Endothelial cell of umbilical vein (primary cell): ENCODE measurements around the gene MICAL3. TPM values are rescaled to one million over a fixed set of nuclear protein-coding genes. Genes with fewer than 3 reads are reported as not detected.

Source experiments
- BruUV-seq: library from RNA; stranded (reverse); fragments of 400-500 nt; replicated peaks from 2 replicates; lab custom pipeline; 2021; lab: Mats Ljungman, UMichigan
- CTCF ChIA-PET: fragments of 300-600, 350-600 bp; sonication (Branson Sonifier 250); formaldehyde crosslinking; loops from one replicate; lab custom pipeline; 2021; ENCODE audit warnings: antibody characterized with exemption, inconsistent platforms; lab: Charles Lee
- POLR2A ChIA-PET: fragments of 300-600, 350-600 bp; sonication (Branson Sonifier 250); formaldehyde crosslinking; loops from one replicate; lab custom pipeline; 2021; ENCODE audit warnings: antibody characterized with exemption, inconsistent platforms; lab: Charles Lee
- DNase-seq: peaks from one replicate; pipeline ENCODE4 v3.0.0-alpha.2; 2011; ENCODE audit warnings: low read depth, low spot score
- FAIRE-seq: peaks from 2 replicates; lab custom pipeline; 2011; peaks lifted over from hg19 to GRCh38; lab: Jason Lieb, UNC
- H2AFZ ChIP-seq: 2 replicates; pipeline ENCODE4 v1.6.0; 2012; ENCODE audit warnings: low read depth, low read length, control low read depth, inconsistent platforms
- H3K27ac ChIP-seq: 2 replicates; pipeline ENCODE4 v1.5.1; 2011; ENCODE audit warnings: low read depth, mild to moderate bottlenecking, control low read depth, low read length, moderate library complexity; ENCODE audit not compliant: insufficient read depth
- H3K27me3 ChIP-seq, 2 experiments: 2 replicates each; pipeline versions ENCODE4 v1.6.0 to v1.6.1; 2011; ENCODE audit warnings: low read length in 2 of 2, mixed read lengths in 1 of 2; ENCODE audit not compliant: control insufficient read depth in 2 of 2, insufficient read depth in 2 of 2
- H3K36me3 ChIP-seq, 2 experiments: 2 replicates in 1 of 2; 3 replicates in 1 of 2; pipeline ENCODE4 v1.5.1; 2011; ENCODE audit warnings: low read length in 2 of 2, mild to moderate bottlenecking in 1 of 2, moderate library complexity in 1 of 2; ENCODE audit not compliant: control insufficient read depth in 2 of 2, insufficient read depth in 2 of 2; ENCODE audit errors: extremely low read depth in 1 of 2
- H3K4me1 ChIP-seq: 3 replicates; pipeline ENCODE4 v1.5.1; 2011; ENCODE audit warnings: mild to moderate bottlenecking, low read length; ENCODE audit not compliant: control insufficient read depth, insufficient read depth; ENCODE audit errors: extremely low read depth
- H3K4me2 ChIP-seq: 2 replicates; pipeline ENCODE4 v1.6.1; 2011; ENCODE audit warnings: low read length, control low read depth, mixed read lengths; ENCODE audit not compliant: insufficient read depth
- H3K4me3 ChIP-seq, 3 experiments: fragments of 200-600 bp in 1 of 3; sonication (generic), shearing (Covaris generic) in 1 of 3; replicated peaks in 1 of 3; 2 replicates each; pipeline ENCODE4 v1.5.1; 2011 to 2016; ENCODE audit warnings: control low read depth in 3 of 3, low read length in 3 of 3, mild to moderate bottlenecking in 2 of 3, inconsistent platforms in 1 of 3, low read depth in 1 of 3, moderate library complexity in 1 of 3; ENCODE audit not compliant: insufficient read depth in 1 of 3
- H3K79me2 ChIP-seq: 2 replicates; pipeline ENCODE4 v1.6.0; 2012; ENCODE audit warnings: low read length, inconsistent platforms; ENCODE audit not compliant: control insufficient read depth, insufficient read depth
- H3K9ac ChIP-seq: replicated peaks from 2 replicates; pipeline ENCODE3; 2011; ENCODE audit warnings: low read length, control low read depth; ENCODE audit not compliant: insufficient read depth; ENCODE audit errors: extremely low read depth
- H3K9me1 ChIP-seq: replicated peaks from 3 replicates; pipeline ENCODE4 v1.6.0; 2011; ENCODE audit warnings: mild to moderate bottlenecking, low read length; ENCODE audit not compliant: control insufficient read depth, insufficient read depth; ENCODE audit errors: extremely low read depth
- H3K9me3 ChIP-seq: replicated peaks from 2 replicates; pipeline ENCODE4 v1.5.1; 2012; ENCODE audit warnings: low read length, inconsistent platforms; ENCODE audit not compliant: control insufficient read depth, insufficient read depth
- H4K20me1 ChIP-seq: replicated peaks from 2 replicates; pipeline ENCODE3; 2011; ENCODE audit warnings: mild to moderate bottlenecking, low read length; ENCODE audit not compliant: control insufficient read depth, insufficient read depth; ENCODE audit errors: extremely low read depth
- CTCF ChIP-seq, 2 donors: IDR thresholded peaks; 1 replicate in 1 of 2; 2 replicates in 1 of 2; pipeline ENCODE4 v1.5.1; 2011; ENCODE audit warnings: low read length in 2 of 2, mild to moderate bottlenecking in 2 of 2, moderate library complexity in 2 of 2, control low read depth in 1 of 2, inconsistent platforms in 1 of 2, low read depth in 1 of 2; ENCODE audit not compliant: insufficient read depth in 1 of 2; ENCODE audit errors: extremely low read depth in 1 of 2
- EZH2 ChIP-seq: IDR thresholded peaks from 2 replicates; pipeline ENCODE4 v1.6.1; 2012; ENCODE audit warnings: borderline replicate concordance, low read depth, mild to moderate bottlenecking, moderate library complexity, low read length, inconsistent platforms; ENCODE audit not compliant: severe bottlenecking
- FOS ChIP-seq: IDR thresholded peaks from 2 replicates; pipeline ENCODE4 v1.6.1; 2011; ENCODE audit warnings: mild to moderate bottlenecking, low read length, moderate library complexity, borderline replicate concordance; ENCODE audit not compliant: insufficient read depth
- dilution Hi-C: fragments of 300-500 bp; cut with MboI; formaldehyde crosslinking; loops from one replicate; pipeline ENCODE4 v1.15.0; 2019; ENCODE audit warnings: low sequenced_read_pairs; ENCODE audit not compliant: extremely low pct_ligation_motif_present
- intact Hi-C: fragments of 100-400 bp; cut with micrococcal nuclease; formaldehyde crosslinking; loops from one replicate; pipeline ENCODE4 v1.10.0; 2022
- polyA plus RNA-seq, 4 experiments: library from polyadenylated mRNA; depleted of rRNA in 3 of 4; stranded (reverse) in 3 of 4; unstranded in 1 of 4; fragments of >200 nt; gene quantifications; 2 replicates each; pipeline versions ENCODE4 v1.2.1 to v1.2.3, GENCODE V29; 2011 to 2012; ENCODE audit warnings: missing spikeins in 1 of 4
- total RNA-seq: library from RNA; stranded (reverse); gene quantifications from 2 replicates; pipeline ENCODE4 v1.2.3, GENCODE V29; 2021

MICAL3 gene
- total and polyA plus RNA-seq, 2 donors (not counting 3 experiments of a cell fraction or from before 2014, with no cell fraction given) = 14.5 to 63.7 TPM

GRCh38 chr22:18023509-18024275 is 669 bp downstream of the MICAL3 start:
- peak overlapping the region; percentile 91 for H3K4me2 ChIP-seq
- no peaks in the 10 kb centered on the region for H4K20me1 ChIP-seq
- H3K4me3 ChIP-seq = peak overlapping the region; percentile 41 to 61 (median 48)
- CTCF ChIA-PET = interaction anchor here (0.5 to 4.1 kb wide), 13 partner anchors 22 to 195 kb away, joined by 3 to 19 read pairs (median 4); no protein-coding TSS in a partner anchor
- no peaks in the 10 kb centered on the region for H3K79me2 ChIP-seq
- H3K9me3 ChIP-seq = no peaks in the 10 kb centered on the region
- H3K4me1 ChIP-seq = peaks cover 13% of the 10 kb centered on the region
- TF ChIP-seq FOS (no peak), CTCF (IDR thresholded peaks at IDR 0.05; ENCODE audit: extremely low read depth in 1 of 2, insufficient read depth in 1 of 2, low read depth in 1 of 2, low read length in 2 of 2) (peak in 1 of 2 donors; percentile 7)
- BruUV-seq = no TSS peak
- H3K9me1 ChIP-seq = no peaks in the 10 kb centered on the region
- DNase-seq = peak; percentile 69
- H3K27me3 ChIP-seq = peaks cover 9 to 27% of the 10 kb centered on the region in 2 experiments
- intact Hi-C loops (loop anchor here (1.0 to 5.0 kb wide), 5 partner anchors 53 to 281 kb away; partner anchors contain the start of gene PEX26), dilution Hi-C loops (no loop called here)
- H3K27ac ChIP-seq = no peak overlapping the region
- POLR2A ChIA-PET = no interaction called here
- peak; percentile 82 for FAIRE-seq
- no peaks in the 10 kb centered on the region for H3K36me3 ChIP-seq
- peak overlapping the region; percentile 94 for H2AFZ ChIP-seq
- H3K9ac ChIP-seq = no peak overlapping the region

- H3K9me1 ChIP-seq = no peaks in the 10 kb centered on the region
- POLR2A ChIA-PET = interaction anchor here (0.6 kb wide), 1 partner anchor 8 kb away, joined by 4 read pairs; no protein-coding TSS in a partner anchor
- H3K9ac ChIP-seq = no peak overlapping the region
- no peaks in the 10 kb centered on the region for H3K36me3 ChIP-seq
- H3K4me2 ChIP-seq = no peak overlapping the region
- TF ChIP-seq FOS = no peak
- TF ChIP-seq EZH2 = no peak
- dilution Hi-C loops (no loop called here), intact Hi-C loops (loop anchor here (2.0 to 5.0 kb wide), 2 partner anchors 136 to 280 kb away; no protein-coding TSS in a partner anchor)
- DNase-seq = no peak
- H3K27me3 ChIP-seq = peaks cover 7 to 19% of the 10 kb centered on the region in 2 experiments
- no peaks in the 10 kb centered on the region for H3K9me3 ChIP-seq
- no peak overlapping the region for H3K4me3 ChIP-seq
- H3K27ac ChIP-seq = no peak overlapping the region
- H3K79me2 ChIP-seq = no peaks in the 10 kb centered on the region
- peaks cover 13% of the 10 kb centered on the region for H3K4me1 ChIP-seq
- H2AFZ ChIP-seq = no peak overlapping the region
- CTCF ChIA-PET = interaction anchor here (0.9 to 4.1 kb wide), 10 partner anchors 21 to 194 kb away, joined by 3 to 19 read pairs (median 6); no protein-coding TSS in a partner anchor
- no peak for FAIRE-seq
- no TSS peak for BruUV-seq
- no peaks in the 10 kb centered on the region for H4K20me1 ChIP-seq
These were observed 1.5 kb downstream of the MICAL3 start for GRCh38 chr22:18022876-18023275.
